K562 (cell line): ENCODE results near the gene FGGY. TPM values are rescaled to one million over a fixed set of nuclear protein-coding genes. Genes with fewer than 3 reads are reported as not detected.

Source experiments
- ATAC-seq: fragments of 200-7000 bp; cut with Tn5 transposase; 3 replicates; pipeline ENCODE4 v1.9.1; 2020; ENCODE audit warnings: moderate library complexity
- BruUV-seq: library from RNA; stranded (reverse); fragments of 400-500 nt; replicated peaks from 2 replicates; lab custom pipeline; 2021; lab: Mats Ljungman, UMichigan
- CTCF ChIA-PET: fragments of 300-600 bp; formaldehyde crosslinking; extraction: SDS; loops from one replicate; lab custom pipeline; 2021; ENCODE audit warnings: low intra/inter-chr PET ratio; lab: Yijun Ruan, JAX
- POLR2A ChIA-PET: fragments of 300-600, 350-650 bp; sonication (Branson Sonifier 250); formaldehyde crosslinking; extraction: SDS; loops from one replicate; lab custom pipeline; 2021; ENCODE audit warnings: antibody characterized with exemption, inconsistent platforms; lab: Yijun Ruan, JAX
- DNase-seq, 4 experiments: peaks; one replicate each; pipeline versions ENCODE4 v3.0.0 to v3.0.0-alpha.2; 2011 to 2018; ENCODE audit warnings: low spot score in 3 of 4, mixed read lengths in 3 of 4; ENCODE audit errors: extremely low read depth in 1 of 4
- FAIRE-seq: peaks from 2 replicates; lab custom pipeline; 2011; peaks lifted over from hg19 to GRCh38; lab: Jason Lieb, UNC
- H2AFZ ChIP-seq: 2 replicates; pipeline ENCODE4 v1.6.0; 2011; ENCODE audit warnings: low read depth, low read length, control low read depth, inconsistent platforms
- H3K27ac ChIP-seq: fragments of 200-600 bp; 3 replicates; pipeline ENCODE4 v1.8.0; 2011; ENCODE audit warnings: low read depth, mild to moderate bottlenecking, control low read depth, inconsistent platforms, low read length, moderate library complexity, mixed read lengths; ENCODE audit errors: extremely low read depth
- H3K27me3 ChIP-seq, 2 experiments: fragments of 300-600 bp in 1 of 2; 2 replicates in 1 of 2; 3 replicates in 1 of 2; pipeline versions ENCODE4 v1.6.0 to v1.8.0; 2011; ENCODE audit warnings: inconsistent platforms in 2 of 2, low read length in 2 of 2, mild to moderate bottlenecking in 1 of 2, mixed read lengths in 1 of 2, moderate library complexity in 1 of 2; ENCODE audit not compliant: control insufficient read depth in 2 of 2, insufficient read depth in 2 of 2
- H3K36me3 ChIP-seq: fragments of 300-600 bp; 3 replicates; pipeline ENCODE4 v1.8.0; 2011; ENCODE audit warnings: mild to moderate bottlenecking, low read length, inconsistent platforms; ENCODE audit not compliant: control insufficient read depth, insufficient read depth
- H3K4me1 ChIP-seq, 2 experiments: fragments of 200-600 bp in 1 of 2; replicated peaks in 1 of 2; 2 replicates in 1 of 2; 3 replicates in 1 of 2; pipeline versions ENCODE4 v1.5.1 to v1.8.0; 2011; ENCODE audit warnings: inconsistent platforms in 2 of 2, low read length in 2 of 2, mild to moderate bottlenecking in 1 of 2, mixed read lengths in 1 of 2, moderate library complexity in 1 of 2; ENCODE audit not compliant: control insufficient read depth in 2 of 2, insufficient read depth in 2 of 2
- H3K4me2 ChIP-seq: 2 replicates; pipeline ENCODE4 v1.6.1; 2011; ENCODE audit warnings: low read length, control low read depth, inconsistent platforms, mixed read lengths; ENCODE audit not compliant: insufficient read depth
- H3K4me3 ChIP-seq: fragments of 200-600 bp; sonication (generic), shearing (Covaris generic); 2 replicates; pipeline ENCODE4 v1.5.1; 2016; ENCODE audit warnings: control low read depth, inconsistent platforms
- H3K79me2 ChIP-seq: fragments of 200-600 bp; 3 replicates; pipeline ENCODE4 v1.8.0; 2011; ENCODE audit warnings: low read length, inconsistent platforms; ENCODE audit not compliant: control insufficient read depth, insufficient read depth
- H3K9ac ChIP-seq, 2 experiments: 2 replicates each; pipeline versions ENCODE4 v1.6.0 to v1.6.1; 2011; ENCODE audit warnings: low read depth in 2 of 2, low read length in 2 of 2, control low read depth in 1 of 2, inconsistent platforms in 1 of 2, mild to moderate bottlenecking in 1 of 2, mixed read lengths in 1 of 2; ENCODE audit not compliant: insufficient read depth in 1 of 2
- H3K9me1 ChIP-seq: one replicate; pipeline ENCODE4 v1.6.0; 2011; ENCODE audit warnings: inconsistent platforms, mild to moderate bottlenecking, low read length, moderate library complexity; ENCODE audit not compliant: control insufficient read depth, insufficient read depth
- H3K9me3 ChIP-seq: replicated peaks from 2 replicates; pipeline ENCODE4 v1.5.1; 2011; ENCODE audit warnings: low read depth, low read length, inconsistent platforms; ENCODE audit not compliant: control insufficient read depth, insufficient read depth
- H4K20me1 ChIP-seq: replicated peaks from 2 replicates; pipeline ENCODE4 v1.6.1; 2011; ENCODE audit warnings: low read length, inconsistent platforms, mixed read lengths; ENCODE audit not compliant: control insufficient read depth, insufficient read depth
- ETV5 ChIP-seq: sonication (generic); formaldehyde crosslinking; IDR thresholded peaks from 2 replicates; pipeline ENCODE4 v1.4.0; 2020; ENCODE audit warnings: low read depth, mild to moderate bottlenecking, missing genetic modification reagents
- FOXK1 ChIP-seq: sonication (generic); formaldehyde crosslinking; IDR thresholded peaks from 2 replicates; pipeline ENCODE4 v1.8.0; 2022; ENCODE audit warnings: missing genetic modification reagents, mild to moderate bottlenecking, borderline replicate concordance
- GATA2 ChIP-seq: sonication (generic); formaldehyde crosslinking; IDR thresholded peaks from 2 replicates; pipeline ENCODE4 v1.4.0; 2020; ENCODE audit warnings: mild to moderate bottlenecking, missing genetic modification reagents
- LCOR ChIP-seq: sonication (generic); formaldehyde crosslinking; IDR thresholded peaks from 2 replicates; pipeline ENCODE4 v1.8.0; 2022; ENCODE audit warnings: mild to moderate bottlenecking, missing genetic modification reagents
- MED1 ChIP-seq: sonication (generic); formaldehyde crosslinking; IDR thresholded peaks from 2 replicates; pipeline ENCODE4 v1.8.1; 2023; ENCODE audit warnings: missing genetic modification reagents, borderline replicate concordance
- POLR2G ChIP-seq: fragments of 200-400 bp; formaldehyde crosslinking; IDR thresholded peaks from 2 replicates; pipeline ENCODE4 v1.6.1; 2017; ENCODE audit warnings: low read depth, mild to moderate bottlenecking, antibody characterized with exemption, low read length, moderate library complexity
- RAD51 ChIP-seq: fragments of 450-650 bp; IDR thresholded peaks from 2 replicates; pipeline ENCODE4 v1.7.1; 2016; ENCODE audit warnings: low read depth, mild to moderate bottlenecking, borderline replicate concordance
- TAF1 ChIP-seq: IDR thresholded peaks from 2 replicates; pipeline ENCODE4 v1.6.1; 2011; ENCODE audit warnings: mild to moderate bottlenecking, low read length, moderate library complexity; ENCODE audit not compliant: insufficient read depth, control insufficient read depth, severe bottlenecking; ENCODE audit errors: extremely low read depth
- TARDBP ChIP-seq: fragments of 450-650 bp; IDR thresholded peaks from 2 replicates; pipeline ENCODE4 v1.6.1; 2016
- ZNF165 ChIP-seq: fragments of 250-450 bp; sonication (Bioruptor Pico); IDR thresholded peaks from 2 replicates; pipeline ENCODE4 v1.4.0; 2020; ENCODE audit warnings: borderline replicate concordance
- whole genome bisulfite sequencing: fragments of 100-300 bp; shearing (Covaris generic); methylation state at CpG from one replicate; pipeline ENCODE4 v1.1.6; 2016; ENCODE audit warnings: low coverage, mixed read lengths; ENCODE audit not compliant: insufficient coverage; ENCODE audit errors: missing lambda C conversion rate; 5-methylcytosine and 5-hydroxymethylcytosine counted together
- in situ Hi-C: fragments of 300-500 bp; cut with MboI; formaldehyde crosslinking; loops from 4 replicates; pipeline ENCODE4 v1.15.0; 2018; ENCODE audit warnings: inconsistent platforms, mixed read lengths
- intact Hi-C: fragments of 100-400 bp; cut with micrococcal nuclease; formaldehyde crosslinking; loops from 2 replicates; pipeline ENCODE4 v1.14.2; 2022
- polyA plus RNA-seq, 8 experiments: library from polyadenylated mRNA; depleted of rRNA in 4 of 8; stranded (reverse) in 5 of 8; unstranded in 3 of 8; fragments of >200 nt; fragmentation: Nextera tagmentation in 2 of 8; fragmentation: Illumina TruSeq in 1 of 8; extraction: Ambion mirVana in 2 of 8; extraction: Trizol in 1 of 8; gene quantifications; 2 replicates each; pipeline versions ENCODE4 v1.2.1 to v1.2.3, GENCODE V29; 2011 to 2014; ENCODE audit warnings: inconsistent platforms in 1 of 8, missing spikeins in 1 of 8
- total RNA-seq, 7 experiments: library from RNA; depleted of rRNA in 6 of 7; stranded (reverse); fragments of >200 nt in 6 of 7; fragmentation: Illumina TruSeq in 2 of 7; extraction: Trizol in 2 of 7; gene quantifications; 2 replicates each; pipeline versions ENCODE4 v1.2.1 to v1.2.3, GENCODE V29; 2011 to 2021; ENCODE audit warnings: low replicate concordance in 1 of 7
- TF ChIP-seq, protein P1 (sequence below): fragments of 450-650 bp; formaldehyde crosslinking; IDR thresholded peaks from 2 replicates; pipeline ENCODE4 v1.4.0; 2022; ENCODE audit warnings: missing genetic modification characterization
- TF ChIP-seq, protein P2 (sequence below): fragments of 450-650 bp; IDR thresholded peaks from 2 replicates; pipeline ENCODE4 v1.6.1; 2016; ENCODE audit warnings: low read depth, mild to moderate bottlenecking, moderate library complexity
- TF ChIP-seq, protein P3 (sequence below): fragments of 250-450 bp; sonication (Bioruptor Pico); IDR thresholded peaks from 2 replicates; pipeline ENCODE4 v1.9.0; 2021; ENCODE audit warnings: mild to moderate bottlenecking
- TF ChIP-seq, protein P4 (sequence below), 2 experiments: IDR thresholded peaks in 1 of 2; conservative IDR thresholded peaks in 1 of 2; 2 replicates each; pipeline ENCODE4 v1.6.1; 2016; ENCODE audit warnings: low read depth in 2 of 2, mild to moderate bottlenecking in 1 of 2, missing compliant biosample characterization in 1 of 2, missing genetic modification characterization in 1 of 2, moderate library complexity in 1 of 2
- TF ChIP-seq, protein P5 (sequence below): sonication (generic); formaldehyde crosslinking; IDR thresholded peaks from 2 replicates; pipeline ENCODE4 v1.8.0; 2023; ENCODE audit warnings: mild to moderate bottlenecking, missing genetic modification reagents

FGGY gene
- total and polyA plus RNA-seq, 9 of the 15 experiments (the other 6 are each of a cell fraction or from before 2014, with no cell fraction given): 9.7 to 19.2 (median 12.6) TPM

DNA sequence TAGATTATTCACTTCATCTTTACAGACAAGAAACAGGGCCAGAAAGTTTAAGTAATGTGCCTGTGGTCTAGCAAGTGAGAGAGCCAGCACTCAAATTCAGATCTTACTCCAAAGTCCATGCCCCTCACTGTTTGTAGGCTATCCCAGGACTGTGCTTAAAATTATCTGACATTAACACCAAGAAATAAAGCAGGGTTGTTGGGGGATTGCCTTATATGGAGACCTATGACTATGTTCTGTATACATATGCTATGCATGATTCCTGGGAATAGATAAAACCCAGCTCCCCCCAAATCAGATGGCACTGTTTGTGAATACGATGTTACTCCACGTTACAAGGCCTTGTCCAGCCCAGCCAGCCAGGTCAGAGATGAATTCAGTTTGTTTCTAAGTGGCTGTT, 386.3 kb downstream of the FGGY start (continued):
- no peak for TF ChIP-seq POLR2G
- TF ChIP-seq, protein P1, sequence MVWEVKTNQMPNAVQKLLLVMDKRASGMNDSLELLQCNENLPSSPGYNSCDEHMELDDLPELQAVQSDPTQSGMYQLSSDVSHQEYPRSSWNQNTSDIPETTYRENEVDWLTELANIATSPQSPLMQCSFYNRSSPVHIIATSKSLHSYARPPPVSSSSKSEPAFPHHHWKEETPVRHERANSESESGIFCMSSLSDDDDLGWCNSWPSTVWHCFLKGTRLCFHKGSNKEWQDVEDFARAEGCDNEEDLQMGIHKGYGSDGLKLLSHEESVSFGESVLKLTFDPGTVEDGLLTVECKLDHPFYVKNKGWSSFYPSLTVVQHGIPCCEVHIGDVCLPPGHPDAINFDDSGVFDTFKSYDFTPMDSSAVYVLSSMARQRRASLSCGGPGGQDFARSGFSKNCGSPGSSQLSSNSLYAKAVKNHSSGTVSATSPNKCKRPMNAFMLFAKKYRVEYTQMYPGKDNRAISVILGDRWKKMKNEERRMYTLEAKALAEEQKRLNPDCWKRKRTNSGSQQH (CRISPR knock-in tag): no peak
- TF ChIP-seq, protein P2, sequence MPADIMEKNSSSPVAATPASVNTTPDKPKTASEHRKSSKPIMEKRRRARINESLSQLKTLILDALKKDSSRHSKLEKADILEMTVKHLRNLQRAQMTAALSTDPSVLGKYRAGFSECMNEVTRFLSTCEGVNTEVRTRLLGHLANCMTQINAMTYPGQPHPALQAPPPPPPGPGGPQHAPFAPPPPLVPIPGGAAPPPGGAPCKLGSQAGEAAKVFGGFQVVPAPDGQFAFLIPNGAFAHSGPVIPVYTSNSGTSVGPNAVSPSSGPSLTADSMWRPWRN: no peak

DNA sequence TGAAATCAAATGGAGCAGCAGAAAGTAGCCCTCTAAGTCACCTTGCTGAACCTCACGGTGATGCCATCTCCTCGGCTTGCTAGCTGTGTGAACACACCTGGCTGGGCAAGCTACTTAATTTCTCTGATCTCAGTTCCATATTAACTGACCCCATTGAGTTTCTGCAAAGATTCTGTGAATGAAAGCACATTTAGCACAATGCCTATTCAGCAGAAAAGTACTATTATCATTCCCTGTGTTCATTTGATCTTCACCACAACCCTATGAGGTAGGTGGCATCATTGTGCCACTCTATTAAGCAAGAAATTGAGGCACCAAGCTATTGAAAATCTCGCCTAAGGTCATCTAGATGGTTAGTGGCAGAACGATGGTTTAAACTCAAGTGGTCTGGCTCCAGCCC, 387.8 kb downstream of the FGGY start:
- intact Hi-C loops: no loop called here
- no peak for ATAC-seq
- H3K27me3 ChIP-seq: peaks cover 0 to 5% of the 10 kb centered on the region in 2 experiments; a peak in 2 of 5 replicates
- no peaks in the 10 kb centered on the region for H3K36me3 ChIP-seq
- H3K9ac ChIP-seq: no peak overlapping the region
- BruUV-seq: no TSS peak
- H4K20me1 ChIP-seq: no peaks in the 10 kb centered on the region
- CTCF ChIA-PET: no interaction called here
- FAIRE-seq: no peak
- no peaks in the 10 kb centered on the region for H3K9me3 ChIP-seq
- H3K27ac ChIP-seq: no peak overlapping the region
- H3K4me1 ChIP-seq: no peaks in the 10 kb centered on the region
- H2AFZ ChIP-seq: no peak overlapping the region
- no peaks in the 10 kb centered on the region for H3K9me1 ChIP-seq
- no peak overlapping the region for H3K4me3 ChIP-seq
- in situ Hi-C loops: no loop called here
- DNase-seq: no peak
- POLR2A ChIA-PET: no interaction called here
- H3K4me2 ChIP-seq: no peak overlapping the region
- WGBS: 1% methylated on average over 4 of the region's 4 CpGs
- no peaks in the 10 kb centered on the region for H3K79me2 ChIP-seq
- TF ChIP-seq TARDBP (no peak), ETV5 (CRISPR knock-in tag) (no peak), TAF1 (no peak), LCOR (CRISPR knock-in tag) (no peak), RAD51 (no peak), ZNF165 (CRISPR knock-in tag) (no peak), GATA2 (CRISPR knock-in tag) (no peak), FOXK1 (CRISPR knock-in tag) (no peak), MED1 (CRISPR knock-in tag) (no peak)
- TF ChIP-seq, protein P3, sequence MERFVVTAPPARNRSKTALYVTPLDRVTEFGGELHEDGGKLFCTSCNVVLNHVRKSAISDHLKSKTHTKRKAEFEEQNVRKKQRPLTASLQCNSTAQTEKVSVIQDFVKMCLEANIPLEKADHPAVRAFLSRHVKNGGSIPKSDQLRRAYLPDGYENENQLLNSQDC (CRISPR knock-in tag): no peak
- TF ChIP-seq, protein P4, sequence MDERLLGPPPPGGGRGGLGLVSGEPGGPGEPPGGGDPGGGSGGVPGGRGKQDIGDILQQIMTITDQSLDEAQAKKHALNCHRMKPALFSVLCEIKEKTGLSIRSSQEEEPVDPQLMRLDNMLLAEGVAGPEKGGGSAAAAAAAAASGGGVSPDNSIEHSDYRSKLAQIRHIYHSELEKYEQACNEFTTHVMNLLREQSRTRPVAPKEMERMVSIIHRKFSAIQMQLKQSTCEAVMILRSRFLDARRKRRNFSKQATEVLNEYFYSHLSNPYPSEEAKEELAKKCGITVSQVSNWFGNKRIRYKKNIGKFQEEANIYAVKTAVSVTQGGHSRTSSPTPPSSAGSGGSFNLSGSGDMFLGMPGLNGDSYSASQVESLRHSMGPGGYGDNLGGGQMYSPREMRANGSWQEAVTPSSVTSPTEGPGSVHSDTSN (CRISPR knock-in tag; IDR thresholded peaks at IDR 0.05; ENCODE audit: low read depth): no peak
- TF ChIP-seq, protein P4 (tag; conservative IDR thresholded peaks at IDR 0.05; ENCODE audit: low read depth): no peak
- TF ChIP-seq, protein P5, sequence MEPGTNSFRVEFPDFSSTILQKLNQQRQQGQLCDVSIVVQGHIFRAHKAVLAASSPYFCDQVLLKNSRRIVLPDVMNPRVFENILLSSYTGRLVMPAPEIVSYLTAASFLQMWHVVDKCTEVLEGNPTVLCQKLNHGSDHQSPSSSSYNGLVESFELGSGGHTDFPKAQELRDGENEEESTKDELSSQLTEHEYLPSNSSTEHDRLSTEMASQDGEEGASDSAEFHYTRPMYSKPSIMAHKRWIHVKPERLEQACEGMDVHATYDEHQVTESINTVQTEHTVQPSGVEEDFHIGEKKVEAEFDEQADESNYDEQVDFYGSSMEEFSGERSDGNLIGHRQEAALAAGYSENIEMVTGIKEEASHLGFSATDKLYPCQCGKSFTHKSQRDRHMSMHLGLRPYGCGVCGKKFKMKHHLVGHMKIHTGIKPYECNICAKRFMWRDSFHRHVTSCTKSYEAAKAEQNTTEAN (CRISPR knock-in tag): no peak
